HEK293T (cell line): ENCODE measurements around the gene TXLNB.

ENCODE experiments used
- ELF4 ChIP-seq: fragments of 450-650 bp; IDR thresholded peaks from 2 replicates; pipeline ENCODE4 v1.6.1; 2017; ENCODE audit warnings: antibody characterized with exemption
- FOXA1 ChIP-seq: fragments of 450-650 bp; IDR thresholded peaks from 2 replicates; pipeline ENCODE4 v1.6.1; 2016; ENCODE audit warnings: mild to moderate bottlenecking
- FOXK2 ChIP-seq: fragments of 450-650 bp; IDR thresholded peaks from 2 replicates; pipeline ENCODE4 v1.6.1; 2016; ENCODE audit warnings: mild to moderate bottlenecking

GRCh38 chr6:139265512-139266190 lies 26.1 kb downstream of the TXLNB start:
- no peak for TF ChIP-seq ELF4
- no peak for TF ChIP-seq FOXK2
- TF ChIP-seq FOXA1: no peak
